NCI-H1694 (cell line): ENCODE results near the gene COMMD4.
A peak's percentile ranks its signal among the peaks of the same experiment; 100 is the strongest.
"Not testable (repeated sequence)": the region's sequence is repeated elsewhere in the genome, so short reads cannot be mapped to it uniquely, and the experiment has no call there.

Experiments
- DNase-seq: peaks from one replicate; lab custom pipeline; 2025; lab: John Stamatoyannopoulos, UW

COMMD4 gene

GRCh38 chr15:75335705-75336355 lies at the start of gene COMMD4:
Gene COMMD4, plus strand, starts transcription at chr15:75336063. Its CDS starts 27 bp downstream, at chr15:75336090.
- peak; percentile 80 for DNase-seq

- DNase-seq = not testable (repeated sequence)
Measured at GRCh38 chr15:75293660-75294059, 42.2 kb upstream of the COMMD4 start.

GRCh38 chr15:75298541-75299310 lies 37.1 kb upstream of the COMMD4 start:
- not testable (repeated sequence) for DNase-seq

GRCh38 chr15:75299311-75299688 lies 36.6 kb upstream of the COMMD4 start:
- not testable (repeated sequence) for DNase-seq

- not testable (repeated sequence) for DNase-seq
Measured at GRCh38 chr15:75300026-75300425, 35.8 kb upstream of the COMMD4 start.

- no peak for DNase-seq
Measured at GRCh38 chr15:75302318-75302717, 33.5 kb upstream of the COMMD4 start.

- DNase-seq = not testable (repeated sequence)
Measured at GRCh38 chr15:75302753-75303152, 33.1 kb upstream of the COMMD4 start.

GRCh38 chr15:75306188-75306587 lies 29.7 kb upstream of the COMMD4 start:
- no peak for DNase-seq

GRCh38 chr15:75307778-75308390 lies 28.0 kb upstream of the COMMD4 start:
- peak; percentile 51 for DNase-seq

- DNase-seq = no peak
Measured at GRCh38 chr15:75309711-75310110, 26.2 kb upstream of the COMMD4 start.

- DNase-seq = not testable (repeated sequence)
Measured at GRCh38 chr15:75312548-75312947, 23.3 kb upstream of the COMMD4 start.

GRCh38 chr15:75313116-75313845 lies 22.6 kb upstream of the COMMD4 start:
- DNase-seq = no peak

- DNase-seq = no peak
Measured at GRCh38 chr15:75314552-75315290, 21.1 kb upstream of the COMMD4 start.

- DNase-seq = not testable (repeated sequence)
Measured at GRCh38 chr15:75319231-75319897, 16.5 kb upstream of the COMMD4 start.

- DNase-seq = no peak
Measured at GRCh38 chr15:75321711-75322110, 14.2 kb upstream of the COMMD4 start.

- DNase-seq = no peak
Measured at GRCh38 chr15:75325922-75326321, 9.9 kb upstream of the COMMD4 start.

GRCh38 chr15:75327005-75327404 lies 8.9 kb upstream of the COMMD4 start:
- no peak for DNase-seq

- no peak for DNase-seq
Measured at GRCh38 chr15:75327491-75327890, 8.4 kb upstream of the COMMD4 start.

- DNase-seq = no peak
Measured at GRCh38 chr15:75328493-75329314, 7.2 kb upstream of the COMMD4 start.

GRCh38 chr15:75329571-75329970 lies 6.3 kb upstream of the COMMD4 start:
- DNase-seq = no peak
